Gastroesophageal sphincter (tissue), 4 donors: ENCODE results near the gene C16orf46. TPM values are rescaled to one million over a fixed set of nuclear protein-coding genes. Genes with fewer than 3 reads are reported as not detected.

Experiments used
- ATAC-seq: fragments of 150-250 bp; one replicate; pipeline ENCODE4 v1.9.1; 2016; ENCODE audit warnings: mild to moderate bottlenecking, moderate library complexity
- H3K27ac ChIP-seq, 4 donors: fragments of 200-600 bp; sonication (generic) in 3 of 4; 1 replicate in 3 of 4; 2 replicates in 1 of 4; pipeline ENCODE4 v1.5.1; 2016 to 2019
- H3K27me3 ChIP-seq: fragments of 200-600 bp; sonication (generic); one replicate; pipeline ENCODE4 v1.5.1; 2019
- H3K36me3 ChIP-seq, 2 donors: fragments of 200-600 bp; sonication (generic); one replicate each; pipeline ENCODE4 v1.5.1; 2019; ENCODE audit warnings: control low read depth in 1 of 2
- H3K4me1 ChIP-seq, 3 donors: fragments of 200-600 bp; sonication (generic); 1 replicate in 2 of 3; 2 replicates in 1 of 3; pipeline ENCODE4 v1.5.1; 2016 to 2019; ENCODE audit warnings: control low read depth in 2 of 3
- H3K4me3 ChIP-seq, 2 donors: fragments of 200-600 bp; sonication (generic); one replicate each; pipeline ENCODE4 v1.5.1; 2019; ENCODE audit warnings: mild to moderate bottlenecking in 1 of 2, moderate library complexity in 1 of 2
- H3K9me3 ChIP-seq, 3 donors: fragments of 200-600 bp; sonication (generic); one replicate each; pipeline ENCODE4 v1.5.1; 2017 to 2019; ENCODE audit warnings: control low read depth in 2 of 3
- CTCF ChIP-seq, 4 experiments: fragments of 200-600 bp in 2 of 4; fragments of 450-650 bp in 2 of 4; sonication (generic) in 1 of 4; IDR thresholded peaks; one replicate each; pipeline ENCODE4 v1.5.1; 2017 to 2019; ENCODE audit warnings: antibody characterized with exemption in 4 of 4, mild to moderate bottlenecking in 2 of 4, moderate library complexity in 2 of 4
- EP300 ChIP-seq: sonication (generic); formaldehyde crosslinking; IDR thresholded peaks from one replicate; pipeline ENCODE4 v1.6.1; 2017; ENCODE audit warnings: antibody characterized with exemption, mild to moderate bottlenecking
- POLR2A ChIP-seq, 2 donors: fragments of 450-650 bp; IDR thresholded peaks; one replicate each; pipeline ENCODE4 v1.6.1; 2017; ENCODE audit warnings: antibody characterized with exemption in 2 of 2, mild to moderate bottlenecking in 2 of 2, moderate library complexity in 1 of 2
- POLR2AphosphoS5 ChIP-seq: sonication (generic); formaldehyde crosslinking; IDR thresholded peaks from one replicate; pipeline ENCODE4 v1.6.1; 2017; ENCODE audit warnings: antibody characterized with exemption
- WGBS, 2 donors: methylation state at CpG; one replicate each; pipeline ENCODE4 v1.1.5; 2018; ENCODE audit warnings: low coverage in 1 of 2; 5-methylcytosine and 5-hydroxymethylcytosine counted together
- small RNA-seq, 4 donors: library from RNA; depleted of rRNA; stranded (forward); fragments of <200 nt; gene quantifications; one replicate each; pipeline ENCODE3, GENCODE V24; 2016
- total RNA-seq, 4 donors: library from RNA; depleted of rRNA; stranded (reverse); fragments of >200 nt; gene quantifications; one replicate each; pipeline ENCODE4 v1.1.0, GENCODE V29; 2016

The C16orf46 gene
- total RNA-seq, 4 donors from 2014 or later, result 0.42 to 3.9 (median 0.62) TPM; not detected in 1

GRCh38 chr16:81026429-81026828 lies 50.6 kb downstream of the C16orf46 start:
- no peak for TF ChIP-seq EP300
- no peak for TF ChIP-seq POLR2A (IDR thresholded peaks at IDR 0.05)
- TF ChIP-seq CTCF (IDR thresholded peaks at IDR 0.05), result no peak
- TF ChIP-seq POLR2AphosphoS5, result no peak
- H3K27ac ChIP-seq, result no peak overlapping the region
- H3K27me3 ChIP-seq, result no peaks in the 10 kb centered on the region
- no peaks in the 10 kb centered on the region for H3K4me1 ChIP-seq
- H3K36me3 ChIP-seq, result peaks cover 0 to 24% of the 10 kb centered on the region in 2 donors
- no peak for ATAC-seq
- H3K9me3 ChIP-seq, result no peaks in the 10 kb centered on the region
- 65 to 76% methylated on average over 4 of the region's 4 CpGs for WGBS, 2 donors
- no peak overlapping the region for H3K4me3 ChIP-seq

GRCh38 chr16:81018496-81018895 lies 58.5 kb downstream of the C16orf46 start:
- no peak overlapping the region for H3K4me3 ChIP-seq
- no peaks in the 10 kb centered on the region for H3K27me3 ChIP-seq
- WGBS, 2 donors, result 75 to 83% methylated on average over 1 to 2 of the region's 2 CpGs
- ATAC-seq, result no peak
- H3K36me3 ChIP-seq, result peaks cover 0 to 56% of the 10 kb centered on the region in 2 donors
- H3K27ac ChIP-seq, result no peak overlapping the region
- H3K4me1 ChIP-seq, result no peaks in the 10 kb centered on the region
- no peaks in the 10 kb centered on the region for H3K9me3 ChIP-seq
- no peak for TF ChIP-seq POLR2AphosphoS5
- no peak for TF ChIP-seq EP300
- no peak for TF ChIP-seq POLR2A (IDR thresholded peaks at IDR 0.05)
- TF ChIP-seq CTCF (IDR thresholded peaks at IDR 0.05), result no peak

- Histone ChIP-seq H3K9me3 (no peaks in the 10 kb centered on the region), H3K4me1 (no peaks in the 10 kb centered on the region), H3K36me3 (peaks cover 0 to 34% of the 10 kb centered on the region in 2 donors), H3K4me3 (no peak overlapping the region), H3K27me3 (no peaks in the 10 kb centered on the region), H3K27ac (peak overlapping the region in 1 of 4 donors; percentile 36)
- TF ChIP-seq POLR2A (IDR thresholded peaks at IDR 0.05) (no peak), EP300 (no peak), CTCF (IDR thresholded peaks at IDR 0.05) (no peak), POLR2AphosphoS5 (no peak)
- no peak for ATAC-seq
- 55 to 77% methylated on average over 2 of the region's 2 CpGs for WGBS, 2 donors
Observed at GRCh38 chr16:81014672-81015071, 62.4 kb downstream of the C16orf46 start.

GRCh38 chr16:81012974-81013373 lies 64.1 kb downstream of the C16orf46 start:
- 74 to 91% methylated on average over 3 of the region's 3 CpGs for WGBS, 2 donors
- Histone ChIP-seq H3K36me3 (peaks cover 0 to 18% of the 10 kb centered on the region in 2 donors), H3K4me1 (peaks cover 0 to 7% (median 0%) of the 10 kb centered on the region in 3 donors), H3K4me3 (no peak overlapping the region), H3K9me3 (no peaks in the 10 kb centered on the region), H3K27ac (no peak overlapping the region), H3K27me3 (no peaks in the 10 kb centered on the region)
- no peak for ATAC-seq
- no peak for TF ChIP-seq EP300
- TF ChIP-seq POLR2A (IDR thresholded peaks at IDR 0.05), result no peak
- no peak for TF ChIP-seq CTCF (IDR thresholded peaks at IDR 0.05)

Small RNAs within 50 kb of the gene (small RNA-seq; reads per million reads assigned to genes)
- 0 reads per million in 4 donors for gene AC092718.3
- 0 reads per million in 4 donors for gene RNU6-1191P

Other genes starting within 250 kb of the C16orf46 start
- gene CMC2, start 70.4 kb downstream of the C16orf46 start, total RNA-seq, result 10 to 100 TPM; 13.7 to 64.0 (median 38.2) TPM
- gene CENPN, start 70.0 kb downstream of the C16orf46 start, total RNA-seq, result 1 to 10 TPM; 4.3 to 8.4 (median 6.5) TPM
- gene ATMIN, start 41.4 kb downstream of the C16orf46 start, total RNA-seq, result 10 to 100 TPM; 31.2 to 37.3 (median 35.0) TPM
- gene GCSH, start 19.2 kb upstream of the C16orf46 start, total RNA-seq, result 10 to 100 TPM; 11.8 to 22.4 (median 12.8) TPM
- gene BCO1, start 161.5 kb upstream of the C16orf46 start, total RNA-seq, result under 1 TPM in 2 of 4 donors, not detected in 2; 0.12 to 0.27 TPM
- 10 to 100 TPM; 12.9 to 15.7 (median 14.0) TPM for gene GAN, start 237.7 kb upstream of the C16orf46 start, total RNA-seq